Measurements from ENCODE around the gene RAB13.

The RAB13 gene

GRCh38 chr1:153991806-153992205 lies 5.7 kb upstream of the RAB13 start:
- peak overlapping the region; percentile 75 to 94 (median 85) for H3K27ac Mint-ChIP-seq
- H3K4me3 Mint-ChIP-seq, result peak overlapping the region; percentile 91 to 96 (median 92)
- no peaks in the 10 kb centered on the region for H3K27me3 Mint-ChIP-seq (ENCODE audit: low read depth)
- TF ChIP-seq CTCF (IDR thresholded peaks at IDR 0.05; ENCODE audit: unreplicated experiment in 3 of 3), result no peak
- H3K36me3 Mint-ChIP-seq (ENCODE audit: low read depth), result peaks cover 34% of the 10 kb centered on the region
- H3K4me1 Mint-ChIP-seq, result peaks cover 31% of the 10 kb centered on the region
- no peaks in the 10 kb centered on the region for H3K9me3 Mint-ChIP-seq

GRCh38 chr1:153991151-153991630 lies 5.1 kb upstream of the RAB13 start:
- Mint-ChIP-seq H3K36me3 (ENCODE audit: low read depth) (peaks cover 34% of the 10 kb centered on the region), H3K4me1 (peaks cover 36% of the 10 kb centered on the region), H3K4me3 (peak overlapping the region; percentile 91 to 96 (median 92)), H3K9me3 (no peaks in the 10 kb centered on the region), H3K27me3 (ENCODE audit: low read depth) (no peaks in the 10 kb centered on the region), H3K27ac (peak overlapping the region; percentile 75 to 94 (median 85))
- no peak for TF ChIP-seq CTCF (IDR thresholded peaks at IDR 0.05; ENCODE audit: unreplicated experiment in 3 of 3)

- no peak for TF ChIP-seq CTCF (IDR thresholded peaks at IDR 0.05; ENCODE audit: unreplicated experiment in 3 of 3)
- Mint-ChIP-seq H3K36me3 (ENCODE audit: low read depth) (peaks cover 32% of the 10 kb centered on the region), H3K4me1 (peaks cover 36% of the 10 kb centered on the region), H3K9me3 (no peaks in the 10 kb centered on the region), H3K4me3 (peak within 1 kb of the TSS; percentile 91 to 96 (median 92)), H3K27me3 (ENCODE audit: low read depth) (no peaks in the 10 kb centered on the region), H3K27ac (peak within 1 kb of the TSS; percentile 75 to 94 (median 85))
Observed at GRCh38 chr1:153990468-153991150, 4.5 kb upstream of the RAB13 start, which contains the start of gene RPS27. Gene RPS27 (plus strand): TSS chr1:153990762. CDS start chr1:153990797, 35 bp downstream.

GRCh38 chr1:153987621-153988020 lies 1.5 kb upstream of the RAB13 start:
- H3K4me3 Mint-ChIP-seq, result peak overlapping the region in 1 of 3 experiments; percentile 49
- H3K4me1 Mint-ChIP-seq, result peaks cover 40% of the 10 kb centered on the region
- TF ChIP-seq CTCF (IDR thresholded peaks at IDR 0.05; ENCODE audit: unreplicated experiment in 3 of 3), result no peak
- H3K9me3 Mint-ChIP-seq, result no peaks in the 10 kb centered on the region
- H3K36me3 Mint-ChIP-seq (ENCODE audit: low read depth), result peaks cover 24% of the 10 kb centered on the region
- H3K27ac Mint-ChIP-seq, result peak overlapping the region in 1 of 3 experiments; percentile 90
- H3K27me3 Mint-ChIP-seq (ENCODE audit: low read depth), result no peaks in the 10 kb centered on the region

GRCh38 chr1:153985341-153985912 lies 712 bp downstream of the RAB13 start:
- H3K4me3 Mint-ChIP-seq, result peak overlapping the region; percentile 91 to 97 (median 96)
- peaks cover 25% of the 10 kb centered on the region for H3K36me3 Mint-ChIP-seq (ENCODE audit: low read depth)
- H3K4me1 Mint-ChIP-seq, result peaks cover 22% of the 10 kb centered on the region
- H3K27ac Mint-ChIP-seq, result peak overlapping the region; percentile 80 to 96 (median 90)
- H3K9me3 Mint-ChIP-seq, result no peaks in the 10 kb centered on the region
- H3K27me3 Mint-ChIP-seq (ENCODE audit: low read depth), result no peaks in the 10 kb centered on the region
- no peak for TF ChIP-seq CTCF (IDR thresholded peaks at IDR 0.05; ENCODE audit: unreplicated experiment in 3 of 3)

Measured in nephron (organoid).